K562 (cell line): ENCODE results near the gene NPAS3. TPM values are rescaled to one million over a fixed set of nuclear protein-coding genes. Genes with fewer than 3 reads are reported as not detected.

Source experiments
- ATAC-seq: fragments of 200-7000 bp; cut with Tn5 transposase; 3 replicates; pipeline ENCODE4 v1.9.1; 2020; ENCODE audit warnings: moderate library complexity
- BruUV-seq: library from RNA; stranded (reverse); fragments of 400-500 nt; replicated peaks from 2 replicates; lab custom pipeline; 2021; lab: Mats Ljungman, UMichigan
- CTCF ChIA-PET: fragments of 300-600 bp; formaldehyde crosslinking; extraction: SDS; loops from one replicate; lab custom pipeline; 2021; ENCODE audit warnings: low intra/inter-chr PET ratio; lab: Yijun Ruan, JAX
- POLR2A ChIA-PET: fragments of 300-600, 350-650 bp; sonication (Branson Sonifier 250); formaldehyde crosslinking; extraction: SDS; loops from one replicate; lab custom pipeline; 2021; ENCODE audit warnings: antibody characterized with exemption, inconsistent platforms; lab: Yijun Ruan, JAX
- DNase-seq, 4 experiments: peaks; one replicate each; pipeline versions ENCODE4 v3.0.0 to v3.0.0-alpha.2; 2011 to 2018; ENCODE audit warnings: low spot score in 3 of 4, mixed read lengths in 3 of 4; ENCODE audit errors: extremely low read depth in 1 of 4
- FAIRE-seq: peaks from 2 replicates; lab custom pipeline; 2011; peaks lifted over from hg19 to GRCh38; lab: Jason Lieb, UNC
- H2AFZ ChIP-seq: 2 replicates; pipeline ENCODE4 v1.6.0; 2011; ENCODE audit warnings: low read depth, low read length, control low read depth, inconsistent platforms
- H3K27ac ChIP-seq: fragments of 200-600 bp; 3 replicates; pipeline ENCODE4 v1.8.0; 2011; ENCODE audit warnings: low read depth, mild to moderate bottlenecking, control low read depth, inconsistent platforms, low read length, moderate library complexity, mixed read lengths; ENCODE audit errors: extremely low read depth
- H3K27me3 ChIP-seq, 2 experiments: fragments of 300-600 bp in 1 of 2; 2 replicates in 1 of 2; 3 replicates in 1 of 2; pipeline versions ENCODE4 v1.6.0 to v1.8.0; 2011; ENCODE audit warnings: inconsistent platforms in 2 of 2, low read length in 2 of 2, mild to moderate bottlenecking in 1 of 2, mixed read lengths in 1 of 2, moderate library complexity in 1 of 2; ENCODE audit not compliant: control insufficient read depth in 2 of 2, insufficient read depth in 2 of 2
- H3K36me3 ChIP-seq: fragments of 300-600 bp; 3 replicates; pipeline ENCODE4 v1.8.0; 2011; ENCODE audit warnings: mild to moderate bottlenecking, low read length, inconsistent platforms; ENCODE audit not compliant: control insufficient read depth, insufficient read depth
- H3K4me1 ChIP-seq, 2 experiments: fragments of 200-600 bp in 1 of 2; replicated peaks in 1 of 2; 2 replicates in 1 of 2; 3 replicates in 1 of 2; pipeline versions ENCODE4 v1.5.1 to v1.8.0; 2011; ENCODE audit warnings: inconsistent platforms in 2 of 2, low read length in 2 of 2, mild to moderate bottlenecking in 1 of 2, mixed read lengths in 1 of 2, moderate library complexity in 1 of 2; ENCODE audit not compliant: control insufficient read depth in 2 of 2, insufficient read depth in 2 of 2
- H3K4me2 ChIP-seq: 2 replicates; pipeline ENCODE4 v1.6.1; 2011; ENCODE audit warnings: low read length, control low read depth, inconsistent platforms, mixed read lengths; ENCODE audit not compliant: insufficient read depth
- H3K4me3 ChIP-seq: fragments of 200-600 bp; sonication (generic), shearing (Covaris generic); 2 replicates; pipeline ENCODE4 v1.5.1; 2016; ENCODE audit warnings: control low read depth, inconsistent platforms
- H3K79me2 ChIP-seq: fragments of 200-600 bp; 3 replicates; pipeline ENCODE4 v1.8.0; 2011; ENCODE audit warnings: low read length, inconsistent platforms; ENCODE audit not compliant: control insufficient read depth, insufficient read depth
- H3K9ac ChIP-seq, 2 experiments: 2 replicates each; pipeline versions ENCODE4 v1.6.0 to v1.6.1; 2011; ENCODE audit warnings: low read depth in 2 of 2, low read length in 2 of 2, control low read depth in 1 of 2, inconsistent platforms in 1 of 2, mild to moderate bottlenecking in 1 of 2, mixed read lengths in 1 of 2; ENCODE audit not compliant: insufficient read depth in 1 of 2
- H3K9me1 ChIP-seq: one replicate; pipeline ENCODE4 v1.6.0; 2011; ENCODE audit warnings: inconsistent platforms, mild to moderate bottlenecking, low read length, moderate library complexity; ENCODE audit not compliant: control insufficient read depth, insufficient read depth
- H3K9me3 ChIP-seq: replicated peaks from 2 replicates; pipeline ENCODE4 v1.5.1; 2011; ENCODE audit warnings: low read depth, low read length, inconsistent platforms; ENCODE audit not compliant: control insufficient read depth, insufficient read depth
- H4K20me1 ChIP-seq: replicated peaks from 2 replicates; pipeline ENCODE4 v1.6.1; 2011; ENCODE audit warnings: low read length, inconsistent platforms, mixed read lengths; ENCODE audit not compliant: control insufficient read depth, insufficient read depth
- CHCHD3 ChIP-seq: fragments of 250-450 bp; sonication (Bioruptor Pico); IDR thresholded peaks from 2 replicates; pipeline ENCODE4 v2.1.2; 2022; ENCODE audit warnings: mild to moderate bottlenecking
- EP300 ChIP-seq: IDR thresholded peaks from 2 replicates; pipeline ENCODE4 v1.6.1; 2012; ENCODE audit warnings: low read length, improper control_type of control experiment
- ETV6 ChIP-seq, 3 experiments: fragments of 150-350 bp in 1 of 3; sonication (generic) in 1 of 3; formaldehyde crosslinking in 1 of 3; IDR thresholded peaks; 2 replicates each; pipeline versions ENCODE4 v1.6.1 to v1.8.0; 2014 to 2022; ENCODE audit warnings: borderline replicate concordance in 2 of 3, low read depth in 2 of 3, antibody characterized with exemption in 1 of 3, low read length in 1 of 3, mild to moderate bottlenecking in 1 of 3, missing genetic modification reagents in 1 of 3
- FOXJ3 ChIP-seq: sonication (generic); formaldehyde crosslinking; IDR thresholded peaks from 2 replicates; pipeline ENCODE4 v1.4.0; 2020; ENCODE audit warnings: mild to moderate bottlenecking, missing genetic modification reagents
- HIVEP1 ChIP-seq: fragments of 250-450 bp; sonication (Bioruptor Pico); IDR thresholded peaks from 2 replicates; pipeline ENCODE4 v1.4.0; 2020; ENCODE audit warnings: mild to moderate bottlenecking
- IRF2 ChIP-seq: sonication (generic); formaldehyde crosslinking; IDR thresholded peaks from 2 replicates; pipeline ENCODE4 v1.8.1; 2022; ENCODE audit warnings: mild to moderate bottlenecking, missing genetic modification reagents
- NFIX ChIP-seq: fragments of 250-450 bp; sonication (Bioruptor Pico); IDR thresholded peaks from 2 replicates; pipeline ENCODE4 v1.4.0; 2020; ENCODE audit warnings: low read depth, mild to moderate bottlenecking, moderate library complexity
- RBM14 ChIP-seq: fragments of 200-400 bp; formaldehyde crosslinking; IDR thresholded peaks from 2 replicates; pipeline ENCODE4 v1.6.1; 2018; ENCODE audit warnings: low read depth, mild to moderate bottlenecking, low read length, moderate library complexity, borderline replicate concordance; ENCODE audit not compliant: insufficient read depth
- TRIM28 ChIP-seq: fragments of 450-650 bp; IDR thresholded peaks from 2 replicates; pipeline ENCODE4 v1.6.1; 2017
- ZBTB1 ChIP-seq: sonication (generic); formaldehyde crosslinking; IDR thresholded peaks from 2 replicates; pipeline ENCODE4 v1.8.1; 2023; ENCODE audit warnings: missing genetic modification reagents, low read depth, mild to moderate bottlenecking, borderline replicate concordance
- ZNF695 ChIP-seq: fragments of 450-650 bp; formaldehyde crosslinking; IDR thresholded peaks from 2 replicates; pipeline ENCODE4 v1.4.0; 2020; ENCODE audit warnings: mild to moderate bottlenecking, moderate library complexity
- WGBS: fragments of 100-300 bp; shearing (Covaris generic); methylation state at CpG from one replicate; pipeline ENCODE4 v1.1.6; 2016; ENCODE audit warnings: low coverage, mixed read lengths; ENCODE audit not compliant: insufficient coverage; ENCODE audit errors: missing lambda C conversion rate; 5-methylcytosine and 5-hydroxymethylcytosine counted together
- in situ Hi-C: fragments of 300-500 bp; cut with MboI; formaldehyde crosslinking; loops from 4 replicates; pipeline ENCODE4 v1.15.0; 2018; ENCODE audit warnings: inconsistent platforms, mixed read lengths
- intact Hi-C: fragments of 100-400 bp; cut with micrococcal nuclease; formaldehyde crosslinking; loops from 2 replicates; pipeline ENCODE4 v1.14.2; 2022
- polyA plus RNA-seq, 8 experiments: library from polyadenylated mRNA; depleted of rRNA in 4 of 8; stranded (reverse) in 5 of 8; unstranded in 3 of 8; fragments of >200 nt; fragmentation: Nextera tagmentation in 2 of 8; fragmentation: Illumina TruSeq in 1 of 8; extraction: Ambion mirVana in 2 of 8; extraction: Trizol in 1 of 8; gene quantifications; 2 replicates each; pipeline versions ENCODE4 v1.2.1 to v1.2.3, GENCODE V29; 2011 to 2014; ENCODE audit warnings: inconsistent platforms in 1 of 8, missing spikeins in 1 of 8
- total RNA-seq, 7 experiments: library from RNA; depleted of rRNA in 6 of 7; stranded (reverse); fragments of >200 nt in 6 of 7; fragmentation: Illumina TruSeq in 2 of 7; extraction: Trizol in 2 of 7; gene quantifications; 2 replicates each; pipeline versions ENCODE4 v1.2.1 to v1.2.3, GENCODE V29; 2011 to 2021; ENCODE audit warnings: low replicate concordance in 1 of 7
- TF ChIP-seq, protein P1 (sequence below): fragments of 200-800 bp; sonication (Bioruptor generic); IDR thresholded peaks from 2 replicates; pipeline ENCODE4 v1.6.1; 2016; ENCODE audit warnings: missing genetic modification characterization, missing compliant biosample characterization
- TF ChIP-seq, protein P2 (sequence below): fragments of 250-450 bp; sonication (Bioruptor Pico); IDR thresholded peaks from 2 replicates; pipeline ENCODE4 v1.8.0; 2022; ENCODE audit warnings: moderate library complexity, mild to moderate bottlenecking, inconsistent platforms
- TF ChIP-seq, protein P3 (sequence below): IDR thresholded peaks from 2 replicates; pipeline ENCODE4 v1.6.1; 2012; ENCODE audit warnings: low read depth, low read length, improper control_type of control experiment, borderline replicate concordance

Gene NPAS3
- total and polyA plus RNA-seq, 9 of the 15 experiments (the other 6 are each of a cell fraction or from before 2014, with no cell fraction given) = 0.04 TPM; not detected in 8

DNA sequence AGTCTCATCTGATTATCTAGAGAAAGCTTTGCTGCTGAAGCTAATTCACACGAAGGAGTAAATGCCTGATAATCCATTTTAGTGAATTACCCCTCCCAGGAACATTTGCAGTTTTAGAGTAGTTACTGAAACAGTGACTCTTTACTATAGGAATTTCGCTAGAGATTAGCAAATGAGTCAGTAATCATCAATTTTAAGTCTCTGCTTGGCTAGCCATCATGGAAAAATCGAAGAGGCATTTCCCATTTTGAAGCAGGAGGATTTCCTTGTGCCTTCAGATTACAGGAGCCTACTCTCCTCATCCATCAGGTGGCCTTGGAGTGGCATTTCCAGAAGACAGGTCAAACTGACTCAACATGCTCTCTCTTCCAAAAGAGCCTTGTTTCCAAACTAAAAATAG lies 857.7 kb downstream of the NPAS3 start:
- CTCF ChIA-PET = no interaction called here
- intact Hi-C loops (no loop called here), in situ Hi-C loops (loop anchor here (10.0 to 25.0 kb wide), 2 partner anchors 1082 to 1209 kb away; no protein-coding TSS in a partner anchor)

More for the DNA sequence above, 857.7 kb downstream of the NPAS3 start:
- BruUV-seq = no TSS peak
- Histone ChIP-seq H3K27me3 (no peaks in the 10 kb centered on the region), H3K4me3 (no peak overlapping the region), H2AFZ (no peak overlapping the region), H3K4me2 (no peak overlapping the region), H3K9me3 (no peaks in the 10 kb centered on the region), H3K27ac (no peak overlapping the region)
- no peak for FAIRE-seq
- TF ChIP-seq NFIX (CRISPR knock-in tag) (no peak), ZBTB1 (no peak), FOXJ3 (CRISPR knock-in tag) (no peak), ZNF695 (CRISPR knock-in tag) (no peak), HIVEP1 (CRISPR knock-in tag) (no peak), CHCHD3 (CRISPR knock-in tag) (no peak), IRF2 (CRISPR knock-in tag) (no peak), EP300 (no peak), RBM14 (no peak), TRIM28 (no peak), ETV6 (IDR thresholded peaks at IDR 0.05; ENCODE audit: borderline replicate concordance in 1 of 2, low read depth in 2 of 2, low read length in 1 of 2) (no peak), ETV6 (CRISPR knock-in tag; IDR thresholded peaks at IDR 0.05; ENCODE audit: borderline replicate concordance) (no peak)
- TF ChIP-seq, protein P1, sequence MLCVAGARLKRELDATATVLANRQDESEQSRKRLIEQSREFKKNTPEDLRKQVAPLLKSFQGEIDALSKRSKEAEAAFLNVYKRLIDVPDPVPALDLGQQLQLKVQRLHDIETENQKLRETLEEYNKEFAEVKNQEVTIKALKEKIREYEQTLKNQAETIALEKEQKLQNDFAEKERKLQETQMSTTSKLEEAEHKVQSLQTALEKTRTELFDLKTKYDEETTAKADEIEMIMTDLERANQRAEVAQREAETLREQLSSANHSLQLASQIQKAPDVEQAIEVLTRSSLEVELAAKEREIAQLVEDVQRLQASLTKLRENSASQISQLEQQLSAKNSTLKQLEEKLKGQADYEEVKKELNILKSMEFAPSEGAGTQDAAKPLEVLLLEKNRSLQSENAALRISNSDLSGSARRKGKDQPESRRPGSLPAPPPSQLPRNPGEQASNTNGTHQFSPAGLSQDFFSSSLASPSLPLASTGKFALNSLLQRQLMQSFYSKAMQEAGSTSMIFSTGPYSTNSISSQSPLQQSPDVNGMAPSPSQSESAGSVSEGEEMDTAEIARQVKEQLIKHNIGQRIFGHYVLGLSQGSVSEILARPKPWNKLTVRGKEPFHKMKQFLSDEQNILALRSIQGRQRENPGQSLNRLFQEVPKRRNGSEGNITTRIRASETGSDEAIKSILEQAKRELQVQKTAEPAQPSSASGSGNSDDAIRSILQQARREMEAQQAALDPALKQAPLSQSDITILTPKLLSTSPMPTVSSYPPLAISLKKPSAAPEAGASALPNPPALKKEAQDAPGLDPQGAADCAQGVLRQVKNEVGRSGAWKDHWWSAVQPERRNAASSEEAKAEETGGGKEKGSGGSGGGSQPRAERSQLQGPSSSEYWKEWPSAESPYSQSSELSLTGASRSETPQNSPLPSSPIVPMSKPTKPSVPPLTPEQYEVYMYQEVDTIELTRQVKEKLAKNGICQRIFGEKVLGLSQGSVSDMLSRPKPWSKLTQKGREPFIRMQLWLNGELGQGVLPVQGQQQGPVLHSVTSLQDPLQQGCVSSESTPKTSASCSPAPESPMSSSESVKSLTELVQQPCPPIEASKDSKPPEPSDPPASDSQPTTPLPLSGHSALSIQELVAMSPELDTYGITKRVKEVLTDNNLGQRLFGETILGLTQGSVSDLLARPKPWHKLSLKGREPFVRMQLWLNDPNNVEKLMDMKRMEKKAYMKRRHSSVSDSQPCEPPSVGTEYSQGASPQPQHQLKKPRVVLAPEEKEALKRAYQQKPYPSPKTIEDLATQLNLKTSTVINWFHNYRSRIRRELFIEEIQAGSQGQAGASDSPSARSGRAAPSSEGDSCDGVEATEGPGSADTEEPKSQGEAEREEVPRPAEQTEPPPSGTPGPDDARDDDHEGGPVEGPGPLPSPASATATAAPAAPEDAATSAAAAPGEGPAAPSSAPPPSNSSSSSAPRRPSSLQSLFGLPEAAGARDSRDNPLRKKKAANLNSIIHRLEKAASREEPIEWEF = no peak
- TF ChIP-seq, protein P2, sequence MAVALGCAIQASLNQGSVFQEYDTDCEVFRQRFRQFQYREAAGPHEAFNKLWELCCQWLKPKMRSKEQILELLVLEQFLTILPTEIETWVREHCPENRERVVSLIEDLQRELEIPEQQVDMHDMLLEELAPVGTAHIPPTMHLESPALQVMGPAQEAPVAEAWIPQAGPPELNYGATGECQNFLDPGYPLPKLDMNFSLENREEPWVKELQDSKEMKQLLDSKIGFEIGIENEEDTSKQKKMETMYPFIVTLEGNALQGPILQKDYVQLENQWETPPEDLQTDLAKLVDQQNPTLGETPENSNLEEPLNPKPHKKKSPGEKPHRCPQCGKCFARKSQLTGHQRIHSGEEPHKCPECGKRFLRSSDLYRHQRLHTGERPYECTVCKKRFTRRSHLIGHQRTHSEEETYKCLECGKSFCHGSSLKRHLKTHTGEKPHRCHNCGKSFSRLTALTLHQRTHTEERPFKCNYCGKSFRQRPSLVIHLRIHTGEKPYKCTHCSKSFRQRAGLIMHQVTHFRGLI (CRISPR knock-in tag) = no peak
- TF ChIP-seq, protein P3, sequence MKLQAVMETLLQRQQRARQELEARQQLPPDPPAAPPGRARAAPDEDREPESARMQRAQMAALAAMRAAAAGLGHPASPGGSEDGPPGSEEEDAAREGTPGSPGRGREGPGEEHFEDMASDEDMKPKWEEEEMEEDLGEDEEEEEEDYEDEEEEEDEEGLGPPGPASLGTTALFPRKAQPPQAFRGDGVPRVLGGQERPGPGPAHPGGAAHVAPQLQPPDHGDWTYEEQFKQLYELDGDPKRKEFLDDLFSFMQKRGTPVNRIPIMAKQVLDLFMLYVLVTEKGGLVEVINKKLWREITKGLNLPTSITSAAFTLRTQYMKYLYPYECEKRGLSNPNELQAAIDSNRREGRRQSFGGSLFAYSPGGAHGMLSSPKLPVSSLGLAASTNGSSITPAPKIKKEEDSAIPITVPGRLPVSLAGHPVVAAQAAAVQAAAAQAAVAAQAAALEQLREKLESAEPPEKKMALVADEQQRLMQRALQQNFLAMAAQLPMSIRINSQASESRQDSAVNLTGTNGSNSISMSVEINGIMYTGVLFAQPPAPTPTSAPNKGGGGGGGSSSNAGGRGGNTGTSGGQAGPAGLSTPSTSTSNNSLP = no peak
- TF ChIP-seq, all 486 proteins: peak for 0
- H3K9me1 ChIP-seq = no peaks in the 10 kb centered on the region
- no peaks in the 10 kb centered on the region for H4K20me1 ChIP-seq
- no peaks in the 10 kb centered on the region; a peak in 2 of 5 replicates for H3K4me1 ChIP-seq
- POLR2A ChIA-PET = no interaction called here
- H3K79me2 ChIP-seq = no peaks in the 10 kb centered on the region
- no peak for ATAC-seq
- no peaks in the 10 kb centered on the region for H3K36me3 ChIP-seq
- no peak overlapping the region for H3K9ac ChIP-seq
- no peak for DNase-seq
- WGBS = 0% methylated on average over 3 of the region's 3 CpGs
